Measurements from ENCODE around the gene TMC6. TPM values are rescaled to one million over a fixed set of nuclear protein-coding genes. Genes with fewer than 3 reads are reported as not detected.

Gene TMC6
- total RNA-seq, 2 donors from 2014 or later = 36.1 to 65.2 TPM

- no peaks in the 10 kb centered on the region for H3K36me3 ChIP-seq
Measured at GRCh38 chr17:78110363-78111015, 18.1 kb downstream of the TMC6 start.

GRCh38 chr17:78109489-78109761 lies 19.1 kb downstream of the TMC6 start:
- no peak overlapping the region for H3K4me3 ChIP-seq
- no peak for TF ChIP-seq POLR2A (IDR thresholded peaks at IDR 0.05)
- no peak for TF ChIP-seq POLR2AphosphoS5 (IDR thresholded peaks at IDR 0.05)
- TF ChIP-seq CTCF (IDR thresholded peaks at IDR 0.05) = no peak
- no peaks in the 10 kb centered on the region for H3K9me3 ChIP-seq
- no peak for DNase-seq (ENCODE audit: low spot score)
- WGBS = 97% methylated on average over 9 of the region's 9 CpGs
- intact Hi-C loops (cut with DNase I) = loop anchor here (10.0 kb wide), 1 partner anchor 65 kb away; no protein-coding TSS in a partner anchor
- no peak overlapping the region for H3K27ac ChIP-seq
- peaks cover 0 to 5% of the 10 kb centered on the region in 2 donors for H3K36me3 ChIP-seq
- H3K27me3 ChIP-seq (replicated peaks; ENCODE audit: insufficient read depth) = no peaks in the 10 kb centered on the region
- H3K4me1 ChIP-seq (replicated peaks) = peaks cover 9% of the 10 kb centered on the region

More at GRCh38 chr17:78110363-78111015, 18.1 kb downstream of the TMC6 start:
- Histone ChIP-seq H3K27me3 (replicated peaks; ENCODE audit: insufficient read depth) (no peaks in the 10 kb centered on the region), H3K4me1 (replicated peaks) (peaks cover 18% of the 10 kb centered on the region), H3K9me3 (no peaks in the 10 kb centered on the region), H3K27ac (no peak overlapping the region), H3K4me3 (no peak overlapping the region)
- WGBS = 88% methylated on average over 22 of the region's 22 CpGs
- intact Hi-C loops (cut with DNase I) = loop anchor here (5.0 kb wide), 1 partner anchor 142 kb away; no protein-coding TSS in a partner anchor
- no peak for DNase-seq (ENCODE audit: low spot score)
- TF ChIP-seq CTCF (IDR thresholded peaks at IDR 0.05) (no peak), POLR2AphosphoS5 (IDR thresholded peaks at IDR 0.05) (no peak), POLR2A (IDR thresholded peaks at IDR 0.05) (no peak)

GRCh38 chr17:78108726-78109488 lies 19.6 kb downstream of the TMC6 start:
- Histone ChIP-seq H3K36me3 (peaks cover 0 to 6% of the 10 kb centered on the region in 2 donors), H3K27me3 (replicated peaks; ENCODE audit: insufficient read depth) (no peaks in the 10 kb centered on the region), H3K4me3 (no peak overlapping the region), H3K4me1 (replicated peaks) (peaks cover 4% of the 10 kb centered on the region), H3K27ac (no peak overlapping the region), H3K9me3 (no peaks in the 10 kb centered on the region)
- DNase-seq (ENCODE audit: low spot score) = no peak
- WGBS = 77% methylated on average over 18 of the region's 18 CpGs
- TF ChIP-seq CTCF (IDR thresholded peaks at IDR 0.05) (no peak), POLR2AphosphoS5 (IDR thresholded peaks at IDR 0.05) (no peak)
- intact Hi-C loops (cut with DNase I) = loop anchor here (10.0 kb wide), 1 partner anchor 64 kb away; no protein-coding TSS in a partner anchor

GRCh38 chr17:78107976-78108725 lies 20.4 kb downstream of the TMC6 start:
- no peak overlapping the region for H3K27ac ChIP-seq
- no peaks in the 10 kb centered on the region for H3K9me3 ChIP-seq
- DNase-seq (ENCODE audit: low spot score) = no peak
- intact Hi-C loops (cut with DNase I) = loop anchor here (10.0 kb wide), 1 partner anchor 63 kb away; no protein-coding TSS in a partner anchor
- H3K4me1 ChIP-seq (replicated peaks) = peaks cover 4% of the 10 kb centered on the region
- TF ChIP-seq POLR2A (IDR thresholded peaks at IDR 0.05) = no peak
- no peak for TF ChIP-seq CTCF (IDR thresholded peaks at IDR 0.05)
- no peak for TF ChIP-seq POLR2AphosphoS5 (IDR thresholded peaks at IDR 0.05)
- H3K36me3 ChIP-seq = peaks cover 0 to 6% of the 10 kb centered on the region in 2 donors
- no peaks in the 10 kb centered on the region for H3K27me3 ChIP-seq (replicated peaks; ENCODE audit: insufficient read depth)
- no peak overlapping the region for H3K4me3 ChIP-seq
- WGBS = 91% methylated on average over 21 of the region's 21 CpGs
